Fibroblast of lung (primary cell): ENCODE data around the gene VWDE.

Source experiments
- CTCF ChIP-seq, 2 donors: IDR thresholded peaks in 1 of 2; conservative IDR thresholded peaks in 1 of 2; 1 replicate in 1 of 2; 2 replicates in 1 of 2; pipeline ENCODE4 v1.5.1; 2011 to 2012; ENCODE audit warnings: low read length in 2 of 2, control low read depth in 1 of 2, inconsistent platforms in 1 of 2, low read depth in 1 of 2, mild to moderate bottlenecking in 1 of 2
- EZH2 ChIP-seq: IDR thresholded peaks from 2 replicates; pipeline ENCODE4 v1.5.1; 2012; ENCODE audit warnings: low read length, control low read depth, mild to moderate bottlenecking; ENCODE audit errors: missing control alignments

- TF ChIP-seq CTCF (conservative IDR thresholded peaks at IDR 0.05 in 1 of 2, IDR thresholded peaks at IDR 0.05 in 1 of 2; ENCODE audit: low read depth in 1 of 2, low read length in 2 of 2) (no peak), EZH2 (no peak)
Measured at GRCh38 chr7:12386313-12386740, 17.3 kb downstream of the VWDE start.
